Measurements from ENCODE around the gene KATNBL1. TPM values are rescaled to one million over a fixed set of nuclear protein-coding genes. Genes with fewer than 3 reads are reported as not detected.

KATNBL1 gene
- total and polyA plus RNA-seq, 12 donors = 10.3 to 63.9 (median 23.9) TPM

- DNase-seq = no peak
- H3K36me3 ChIP-seq (replicated peaks in 1 of 2) = no peaks in the 10 kb centered on the region
- 60 to 74% (median 72%) methylated on average over 2 of the region's 2 CpGs for WGBS, 4 donors
- no peaks in the 10 kb centered on the region for H3K9me3 ChIP-seq (replicated peaks in 1 of 3)
- no peak overlapping the region for H3K4me3 ChIP-seq
- no peak for TF ChIP-seq POLR2A (IDR thresholded peaks at IDR 0.05)
- TF ChIP-seq, protein P1, sequence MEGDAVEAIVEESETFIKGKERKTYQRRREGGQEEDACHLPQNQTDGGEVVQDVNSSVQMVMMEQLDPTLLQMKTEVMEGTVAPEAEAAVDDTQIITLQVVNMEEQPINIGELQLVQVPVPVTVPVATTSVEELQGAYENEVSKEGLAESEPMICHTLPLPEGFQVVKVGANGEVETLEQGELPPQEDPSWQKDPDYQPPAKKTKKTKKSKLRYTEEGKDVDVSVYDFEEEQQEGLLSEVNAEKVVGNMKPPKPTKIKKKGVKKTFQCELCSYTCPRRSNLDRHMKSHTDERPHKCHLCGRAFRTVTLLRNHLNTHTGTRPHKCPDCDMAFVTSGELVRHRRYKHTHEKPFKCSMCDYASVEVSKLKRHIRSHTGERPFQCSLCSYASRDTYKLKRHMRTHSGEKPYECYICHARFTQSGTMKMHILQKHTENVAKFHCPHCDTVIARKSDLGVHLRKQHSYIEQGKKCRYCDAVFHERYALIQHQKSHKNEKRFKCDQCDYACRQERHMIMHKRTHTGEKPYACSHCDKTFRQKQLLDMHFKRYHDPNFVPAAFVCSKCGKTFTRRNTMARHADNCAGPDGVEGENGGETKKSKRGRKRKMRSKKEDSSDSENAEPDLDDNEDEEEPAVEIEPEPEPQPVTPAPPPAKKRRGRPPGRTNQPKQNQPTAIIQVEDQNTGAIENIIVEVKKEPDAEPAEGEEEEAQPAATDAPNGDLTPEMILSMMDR (IDR thresholded peaks at IDR 0.05) = no peak
- H3K27me3 ChIP-seq = peaks cover 5% of the 10 kb centered on the region
- no peaks in the 10 kb centered on the region for H3K4me1 ChIP-seq (replicated peaks in 1 of 2)
- intact Hi-C loops (cut with DNase I) = no loop called here
- H3K27ac ChIP-seq = no peak overlapping the region
These were observed 93.3 kb downstream of the KATNBL1 start for GRCh38 chr15:34116620-34117019.

DNA sequence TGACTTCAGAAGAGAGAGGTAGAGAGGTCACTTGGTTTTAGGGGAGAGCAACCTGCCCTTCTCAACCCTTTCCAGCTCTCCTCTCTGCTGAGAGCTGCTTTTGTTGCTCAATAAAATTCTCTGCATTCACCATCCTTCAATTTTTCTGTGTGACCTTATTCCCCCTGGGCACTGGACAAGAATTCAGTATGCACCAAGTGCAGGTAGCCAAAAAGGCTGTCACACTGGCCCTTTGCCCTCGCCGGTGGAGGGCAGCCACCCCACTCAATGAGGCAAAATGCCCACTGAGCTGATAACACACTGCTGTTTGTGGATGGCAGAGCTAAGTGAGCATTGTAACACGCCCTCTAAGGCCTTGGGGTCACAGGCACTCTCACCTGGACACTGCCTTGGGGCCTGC, 95.2 kb downstream of the KATNBL1 start:
- Histone ChIP-seq H3K4me1 (replicated peaks in 1 of 2) (no peaks in the 10 kb centered on the region), H3K4me3 (no peak overlapping the region), H3K27ac (no peak overlapping the region), H3K36me3 (replicated peaks in 1 of 2) (no peaks in the 10 kb centered on the region), H3K27me3 (peaks cover 5% of the 10 kb centered on the region), H3K9me3 (replicated peaks in 1 of 3) (no peaks in the 10 kb centered on the region)
- no peak for DNase-seq
- TF ChIP-seq, protein P1 (IDR thresholded peaks at IDR 0.05) = no peak
- TF ChIP-seq POLR2A (IDR thresholded peaks at IDR 0.05) = no peak
- WGBS, 4 donors = 71 to 82% (median 80%) methylated on average over 2 to 3 of the region's 3 CpGs
- intact Hi-C loops (cut with DNase I) = loop anchor here in 1 of 2 donors (5.0 kb wide), 1 partner anchor 98 kb away; the partner anchor contains the start of gene KATNBL1

DNA sequence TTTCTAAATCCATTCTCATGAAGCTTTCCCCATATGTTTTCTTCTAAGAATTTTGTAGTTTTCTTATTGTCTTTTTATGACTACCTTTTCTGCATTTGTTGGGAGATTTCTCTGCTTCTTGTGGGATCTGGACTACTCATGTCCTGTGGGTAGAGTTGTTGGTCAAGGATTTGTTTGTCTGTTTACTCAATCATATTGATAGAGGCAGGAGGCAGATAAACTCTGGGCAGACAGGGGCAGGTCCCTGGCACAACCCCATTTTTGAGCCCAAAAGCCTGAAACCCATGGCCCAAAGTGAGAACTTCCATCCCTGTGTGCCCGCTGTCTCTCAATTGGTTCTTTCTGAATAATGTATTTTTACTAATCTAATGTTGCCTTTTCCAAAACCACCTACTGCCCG, 95.7 kb downstream of the KATNBL1 start:
- H3K36me3 ChIP-seq (replicated peaks in 1 of 2) = no peaks in the 10 kb centered on the region
- no peak overlapping the region for H3K27ac ChIP-seq
- 45 to 50% (median 49%) methylated on average over 2 of the region's 2 CpGs for WGBS, 4 donors
- no peak for DNase-seq
- no peaks in the 10 kb centered on the region for H3K9me3 ChIP-seq (replicated peaks in 1 of 3)
- no peak for TF ChIP-seq POLR2A (IDR thresholded peaks at IDR 0.05)
- TF ChIP-seq, protein P1 (IDR thresholded peaks at IDR 0.05) = no peak
- intact Hi-C loops (cut with DNase I) = loop anchor here in 1 of 2 donors (5.0 kb wide), 1 partner anchor 98 kb away; the partner anchor contains the start of gene KATNBL1
- no peak overlapping the region for H3K4me3 ChIP-seq
- peaks cover 5% of the 10 kb centered on the region for H3K27me3 ChIP-seq
- H3K4me1 ChIP-seq (replicated peaks in 1 of 2) = no peaks in the 10 kb centered on the region

DNA sequence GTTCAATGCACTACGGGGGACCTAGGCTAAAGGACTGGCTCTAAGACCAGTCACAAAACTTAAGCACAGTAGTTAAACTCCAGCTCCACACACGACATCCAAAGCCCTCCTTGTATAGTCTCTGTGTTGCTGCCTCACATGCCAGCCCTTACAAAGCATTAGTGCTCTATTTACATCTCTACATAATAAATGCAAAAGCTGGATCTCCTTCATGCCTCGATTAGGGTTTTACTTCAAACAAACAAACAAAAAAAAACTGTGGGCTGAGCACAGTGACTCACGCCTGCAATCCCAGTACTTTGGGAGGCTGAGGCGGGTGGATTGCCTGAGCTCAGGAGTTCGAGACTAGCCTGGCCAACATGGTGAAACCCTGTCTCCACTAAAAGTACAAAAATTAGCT, 98.4 kb downstream of the KATNBL1 start:
- no peak for DNase-seq
- no peaks in the 10 kb centered on the region for H3K4me1 ChIP-seq (replicated peaks in 1 of 2)
- 65 to 68% (median 67%) methylated on average over 6 of the region's 6 CpGs for WGBS, 4 donors
- no peak overlapping the region for H3K4me3 ChIP-seq
- peaks cover 5% of the 10 kb centered on the region for H3K27me3 ChIP-seq
- no peaks in the 10 kb centered on the region for H3K9me3 ChIP-seq (replicated peaks in 1 of 3)
- TF ChIP-seq, protein P1 (IDR thresholded peaks at IDR 0.05) = no peak
- no peak for TF ChIP-seq POLR2A (IDR thresholded peaks at IDR 0.05)
- H3K36me3 ChIP-seq (replicated peaks in 1 of 2) = no peaks in the 10 kb centered on the region
- intact Hi-C loops (cut with DNase I) = loop anchor here in 1 of 2 donors (5.0 kb wide), 1 partner anchor 101 kb away; the partner anchor contains the start of gene KATNBL1
- no peak overlapping the region for H3K27ac ChIP-seq
